Esophagus muscularis mucosa (tissue), 4 donors: ENCODE results near the gene SCRG1. TPM values are rescaled to one million over a fixed set of nuclear protein-coding genes. Genes with fewer than 3 reads are reported as not detected.

Experiments used
- DNase-seq: peaks from one replicate; pipeline ENCODE4 v3.0.0-alpha.2; 2017; ENCODE audit errors: extremely low spot score
- H3K27ac ChIP-seq, 4 donors: fragments of 200-600 bp; sonication (generic); replicated peaks in 1 of 4; 1 replicate in 3 of 4; 2 replicates in 1 of 4; pipeline ENCODE4 v1.5.1; 2016 to 2019; ENCODE audit warnings: mild to moderate bottlenecking in 1 of 4
- H3K27me3 ChIP-seq, 4 donors: fragments of 200-600 bp; sonication (generic); one replicate each; pipeline versions ENCODE4 v1.5.1 to v1.6.0; 2016 to 2019
- H3K36me3 ChIP-seq, 4 donors: fragments of 200-600 bp; sonication (generic); one replicate each; pipeline ENCODE4 v1.5.1; 2016 to 2019
- H3K4me1 ChIP-seq, 4 donors: fragments of 200-600 bp; sonication (generic); one replicate each; pipeline ENCODE4 v1.5.1; 2016 to 2019
- H3K4me3 ChIP-seq, 4 donors: fragments of 200-600 bp; sonication (generic); 1 replicate in 2 of 4; 2 replicates in 2 of 4; pipeline ENCODE4 v1.5.1; 2016 to 2019; ENCODE audit warnings: mild to moderate bottlenecking in 4 of 4, moderate library complexity in 1 of 4
- H3K9me3 ChIP-seq, 4 donors: fragments of 200-600 bp; sonication (generic); 1 replicate in 3 of 4; 2 replicates in 1 of 4; pipeline ENCODE4 v1.5.1; 2016 to 2019
- EP300 ChIP-seq: sonication (generic); formaldehyde crosslinking; IDR thresholded peaks from one replicate; pipeline ENCODE4 v1.6.1; 2017; ENCODE audit warnings: antibody characterized with exemption
- POLR2A ChIP-seq: fragments of 450-650 bp; IDR thresholded peaks from one replicate; pipeline ENCODE4 v1.6.1; 2017; ENCODE audit warnings: antibody characterized with exemption, moderate library complexity, mild to moderate bottlenecking, low read depth
- POLR2AphosphoS5 ChIP-seq, 2 donors: sonication (generic); formaldehyde crosslinking; IDR thresholded peaks; one replicate each; pipeline ENCODE4 v1.6.1; 2017; ENCODE audit warnings: antibody characterized with exemption in 2 of 2
- WGBS: methylation state at CpG from one replicate; pipeline ENCODE4 v1.1.5; 2018; 5-methylcytosine and 5-hydroxymethylcytosine counted together
- intact Hi-C: fragments of 100-400 bp; cut with DNase I; formaldehyde crosslinking; loops from one replicate; pipeline ENCODE4 v1.15.1; 2023
- total RNA-seq, 4 donors: library from RNA; depleted of rRNA; stranded (reverse); fragments of >200 nt; gene quantifications; one replicate each; pipeline versions ENCODE4 v1.1.0 to v1.2.1, GENCODE V29; 2016
- TF ChIP-seq, protein P1 (sequence below), 3 experiments: fragments of 200-600 bp in 2 of 3; fragments of 450-650 bp in 1 of 3; sonication (generic) in 2 of 3; IDR thresholded peaks; one replicate each; pipeline ENCODE4 v1.5.1; 2017 to 2019; ENCODE audit warnings: antibody characterized with exemption in 3 of 3, mild to moderate bottlenecking in 2 of 3, moderate library complexity in 1 of 3

SCRG1 gene
- total RNA-seq, 4 donors from 2014 or later: 2.3 to 3.0 (median 2.7) TPM

- H3K27ac ChIP-seq: peak overlapping the region; percentile 89 to 95 (median 92)
- DNase-seq: no peak
- under 1% methylated on average over 32 of the region's 68 CpGs for WGBS
- no peak for TF ChIP-seq POLR2A
- peak; percentile 74 to 78 for TF ChIP-seq POLR2AphosphoS5 (IDR thresholded peaks at IDR 0.05)
- TF ChIP-seq, protein P1, sequence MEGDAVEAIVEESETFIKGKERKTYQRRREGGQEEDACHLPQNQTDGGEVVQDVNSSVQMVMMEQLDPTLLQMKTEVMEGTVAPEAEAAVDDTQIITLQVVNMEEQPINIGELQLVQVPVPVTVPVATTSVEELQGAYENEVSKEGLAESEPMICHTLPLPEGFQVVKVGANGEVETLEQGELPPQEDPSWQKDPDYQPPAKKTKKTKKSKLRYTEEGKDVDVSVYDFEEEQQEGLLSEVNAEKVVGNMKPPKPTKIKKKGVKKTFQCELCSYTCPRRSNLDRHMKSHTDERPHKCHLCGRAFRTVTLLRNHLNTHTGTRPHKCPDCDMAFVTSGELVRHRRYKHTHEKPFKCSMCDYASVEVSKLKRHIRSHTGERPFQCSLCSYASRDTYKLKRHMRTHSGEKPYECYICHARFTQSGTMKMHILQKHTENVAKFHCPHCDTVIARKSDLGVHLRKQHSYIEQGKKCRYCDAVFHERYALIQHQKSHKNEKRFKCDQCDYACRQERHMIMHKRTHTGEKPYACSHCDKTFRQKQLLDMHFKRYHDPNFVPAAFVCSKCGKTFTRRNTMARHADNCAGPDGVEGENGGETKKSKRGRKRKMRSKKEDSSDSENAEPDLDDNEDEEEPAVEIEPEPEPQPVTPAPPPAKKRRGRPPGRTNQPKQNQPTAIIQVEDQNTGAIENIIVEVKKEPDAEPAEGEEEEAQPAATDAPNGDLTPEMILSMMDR (IDR thresholded peaks at IDR 0.05): no peak
- peaks cover 0 to 4% (median 0%) of the 10 kb centered on the region in 4 donors for H3K36me3 ChIP-seq
- H3K4me3 ChIP-seq: peak overlapping the region; percentile 74 to 90 (median 88)
- intact Hi-C loops: loop anchor here (5.0 kb wide), 1 partner anchor 41 kb away; no protein-coding TSS in a partner anchor
- peaks cover 21 to 66% (median 57%) of the 10 kb centered on the region in 4 donors for H3K4me1 ChIP-seq
- H3K27me3 ChIP-seq: no peaks in the 10 kb centered on the region
- no peaks in the 10 kb centered on the region for H3K9me3 ChIP-seq
Measured at GRCh38 chr4:173371292-173372192, 27.4 kb downstream of the SCRG1 start.

DNA sequence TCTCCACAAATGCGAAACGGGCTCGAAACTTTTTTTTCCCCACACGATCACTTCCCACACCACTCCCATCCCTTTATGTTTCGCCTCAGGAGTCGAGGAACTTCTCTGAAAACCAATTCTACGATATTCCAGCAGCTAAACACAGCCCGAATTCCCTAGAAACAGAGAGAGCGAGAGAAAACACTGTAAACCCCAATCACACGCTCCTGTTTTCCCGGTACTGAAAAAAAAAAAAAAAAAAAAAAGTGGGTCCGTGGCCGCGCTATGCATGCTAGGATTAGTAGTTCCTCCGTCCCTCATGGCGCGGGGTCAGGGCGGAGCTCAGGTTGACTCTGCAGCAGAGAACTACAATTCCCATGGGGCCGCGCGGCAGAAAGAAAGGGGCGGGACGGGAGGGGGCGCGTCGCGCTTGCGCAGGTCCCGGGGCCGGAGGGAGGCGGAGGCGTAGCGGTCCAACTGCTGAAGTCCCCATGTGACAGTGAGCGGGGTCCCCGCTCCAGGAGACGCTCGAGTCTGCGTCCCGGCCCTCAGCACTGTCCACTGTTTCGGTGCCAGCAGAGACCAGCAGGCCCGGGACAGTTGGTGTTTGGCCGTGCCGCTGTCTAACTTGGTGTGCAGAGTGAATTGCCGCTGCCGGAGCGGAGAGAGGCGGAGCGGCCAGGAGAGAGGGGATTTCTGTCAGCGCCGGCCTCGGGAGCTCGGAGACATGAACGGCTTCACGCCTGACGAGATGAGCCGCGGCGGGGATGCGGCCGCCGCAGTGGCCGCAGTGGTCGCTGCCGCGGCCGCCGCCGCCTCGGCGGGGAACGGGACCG lies 28.2 kb downstream of the SCRG1 start, which contains the start of gene SAP30:
SAP30 (plus strand) TSS at position 478 of the 815 bp plus-strand sequence; CDS start at position 707, 229 bp downstream.
- DNase-seq: peak; percentile 100
- Histone ChIP-seq H3K9me3 (no peaks in the 10 kb centered on the region), H3K4me1 (peaks cover 21 to 65% (median 53%) of the 10 kb centered on the region in 4 donors), H3K36me3 (peaks cover 0 to 1% (median 0%) of the 10 kb centered on the region in 4 donors), H3K27ac (peak within 1 kb of the TSS; percentile 89 to 95 (median 93)), H3K4me3 (peak within 1 kb of the TSS; percentile 74 to 90 (median 88)), H3K27me3 (no peaks in the 10 kb centered on the region)
- intact Hi-C loops: loop anchor here (5.0 kb wide), 1 partner anchor 42 kb away; no protein-coding TSS in a partner anchor
- WGBS: under 1% methylated on average over 45 of the region's 72 CpGs
- TF ChIP-seq POLR2A: peak; percentile 98
- TF ChIP-seq, protein P1 (IDR thresholded peaks at IDR 0.05): no peak
- TF ChIP-seq POLR2AphosphoS5 (IDR thresholded peaks at IDR 0.05): peak; percentile 100
- TF ChIP-seq EP300: no peak

- no peaks in the 10 kb centered on the region for H3K36me3 ChIP-seq
- intact Hi-C loops: loop anchor here (5.0 kb wide), 1 partner anchor 42 kb away; no protein-coding TSS in a partner anchor
Measured at GRCh38 chr4:173370130-173370476, 28.8 kb downstream of the SCRG1 start.

DNA sequence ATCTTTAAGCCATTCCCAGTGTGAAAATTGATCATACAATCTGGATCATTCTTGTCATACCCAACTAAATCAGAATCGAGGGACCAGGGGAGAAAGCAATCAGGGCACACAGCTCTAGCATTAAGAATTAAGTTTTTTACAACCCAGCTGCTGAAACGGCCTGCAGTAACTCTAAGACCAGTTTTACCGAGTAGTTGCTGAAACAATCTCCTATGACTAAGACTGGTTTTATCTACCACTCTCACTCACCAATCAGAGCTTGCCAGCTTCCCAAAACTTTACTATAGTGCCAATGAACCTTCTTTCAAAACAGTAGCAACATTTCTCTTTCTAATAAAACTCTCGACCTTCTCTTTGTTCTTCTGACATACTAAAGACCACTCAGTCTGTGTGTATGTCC lies 31.0 kb downstream of the SCRG1 start:
- TF ChIP-seq POLR2AphosphoS5 (IDR thresholded peaks at IDR 0.05) (no peak), EP300 (no peak), POLR2A (no peak)
- TF ChIP-seq, protein P1 (IDR thresholded peaks at IDR 0.05): no peak
- Histone ChIP-seq H3K36me3 (no peaks in the 10 kb centered on the region), H3K27ac (peak overlapping the region; percentile 89 to 95 (median 93)), H3K9me3 (no peaks in the 10 kb centered on the region), H3K27me3 (no peaks in the 10 kb centered on the region), H3K4me3 (peak overlapping the region; percentile 2 to 88 (median 56)), H3K4me1 (peaks cover 14 to 42% (median 29%) of the 10 kb centered on the region in 4 donors)
- intact Hi-C loops: loop anchor here (2.0 kb wide), 1 partner anchor 33 kb away; the partner anchor contains the start of gene HMGB2
- WGBS: 34% methylated on average over 4 of the region's 4 CpGs
- DNase-seq: no peak

More at GRCh38 chr4:173370130-173370476, 28.8 kb downstream of the SCRG1 start:
- peaks cover 21 to 63% (median 49%) of the 10 kb centered on the region in 4 donors for H3K4me1 ChIP-seq
- H3K4me3 ChIP-seq: peak overlapping the region; percentile 74 to 90 (median 88)
- 0% methylated on average over 10 of the region's 14 CpGs for WGBS
- DNase-seq: peak; percentile 96
- no peaks in the 10 kb centered on the region for H3K27me3 ChIP-seq
- no peaks in the 10 kb centered on the region for H3K9me3 ChIP-seq
- H3K27ac ChIP-seq: peak overlapping the region; percentile 89 to 95 (median 93)
- TF ChIP-seq, protein P1 (IDR thresholded peaks at IDR 0.05): no peak
- no peak for TF ChIP-seq EP300
- TF ChIP-seq POLR2AphosphoS5 (IDR thresholded peaks at IDR 0.05): no peak
- TF ChIP-seq POLR2A: no peak
